Left ventricle myocardium inferior (tissue), 1 donor: ENCODE results near the gene PRODH. TPM values are rescaled to one million over a fixed set of nuclear protein-coding genes. Genes with fewer than 3 reads are reported as not detected.
"Not testable (repeated sequence)": the region's sequence is repeated elsewhere in the genome, so short reads cannot be mapped to it uniquely, and the experiment has no call there.

Source experiments
- DNase-seq: peaks from one replicate; pipeline ENCODE4 v3.0.0-alpha.2; 2020
- H3K27ac ChIP-seq: fragments of 200-600 bp; replicated peaks from 2 replicates; pipeline ENCODE4 v1.8.0; 2021
- H3K27me3 ChIP-seq: fragments of 200-600 bp; 2 replicates; pipeline ENCODE4 v1.8.0; 2021; ENCODE audit warnings: low read depth
- H3K36me3 ChIP-seq: fragments of 200-600 bp; 2 replicates; pipeline ENCODE4 v1.8.0; 2021
- H3K4me1 ChIP-seq: fragments of 200-600 bp; 2 replicates; pipeline ENCODE4 v1.8.0; 2021
- H3K4me3 ChIP-seq: fragments of 200-600 bp; 2 replicates; pipeline ENCODE4 v1.8.0; 2021; ENCODE audit warnings: mild to moderate bottlenecking, moderate library complexity
- H3K9me3 ChIP-seq: fragments of 200-600 bp; replicated peaks from 2 replicates; pipeline ENCODE4 v1.8.0; 2021
- CTCF ChIP-seq: fragments of 200-600 bp; IDR thresholded peaks from 2 replicates; pipeline ENCODE4 v1.8.0; 2021; ENCODE audit warnings: antibody characterized with exemption, mild to moderate bottlenecking, borderline replicate concordance
- intact Hi-C: fragments of 100-400 bp; cut with micrococcal nuclease; formaldehyde crosslinking; loops from one replicate; pipeline ENCODE4 v1.11.0; 2022
- total RNA-seq: library from RNA; stranded (reverse); fragmentation: NEBNext Ultra II Directional; extraction: Animal tissue kit (Norgen Biotek cat#: 25700); gene quantifications from one replicate; pipeline ENCODE4 v1.2.1, GENCODE V29; 2021
- donor health status: DM: no; HTN: yes; CAD: no; lungs with severe emphysema.

The PRODH gene
- total RNA-seq, 1 donor from 2014 or later = 13.3 TPM

- H3K27me3 ChIP-seq, H3K36me3 ChIP-seq, H3K9me3 ChIP-seq, H3K27ac ChIP-seq, intact Hi-C loops, DNase-seq, H3K4me1 ChIP-seq, H3K4me3 ChIP-seq: not testable (repeated sequence)
Observed at GRCh38 chr22:18914558-18914957, 21.5 kb downstream of the PRODH start.

- H3K27ac ChIP-seq, H3K4me3 ChIP-seq, H3K36me3 ChIP-seq, H3K27me3 ChIP-seq, DNase-seq, H3K4me1 ChIP-seq, intact Hi-C loops, H3K9me3 ChIP-seq: not testable (repeated sequence)
Observed at GRCh38 chr22:18912264-18912946, 23.7 kb downstream of the PRODH start.

- H3K27me3 ChIP-seq, H3K4me3 ChIP-seq, H3K4me1 ChIP-seq, DNase-seq, H3K9me3 ChIP-seq, H3K27ac ChIP-seq, intact Hi-C loops, H3K36me3 ChIP-seq: not testable (repeated sequence)
Observed at GRCh38 chr22:18911535-18911934, 24.6 kb downstream of the PRODH start.

- intact Hi-C loops = no loop called here
- no peaks in the 10 kb centered on the region for H3K27me3 ChIP-seq
- no peak overlapping the region for H3K27ac ChIP-seq
- H3K4me1 ChIP-seq = no peaks in the 10 kb centered on the region
- H3K36me3 ChIP-seq = no peaks in the 10 kb centered on the region
- H3K9me3 ChIP-seq = no peaks in the 10 kb centered on the region
- no peak overlapping the region for H3K4me3 ChIP-seq
- DNase-seq = no peak
- no peak for TF ChIP-seq CTCF
Observed at GRCh38 chr22:18909556-18909955, 26.5 kb downstream of the PRODH start.

GRCh38 chr22:18906896-18907295, 29.2 kb downstream of the PRODH start:
- Histone ChIP-seq H3K36me3 (no peaks in the 10 kb centered on the region), H3K27ac (no peak overlapping the region), H3K9me3 (no peaks in the 10 kb centered on the region), H3K4me1 (no peaks in the 10 kb centered on the region), H3K4me3 (no peak overlapping the region), H3K27me3 (no peaks in the 10 kb centered on the region)
- TF ChIP-seq CTCF = no peak
- DNase-seq = no peak
- intact Hi-C loops = no loop called here

- H3K27ac ChIP-seq, intact Hi-C loops, H3K4me3 ChIP-seq, H3K36me3 ChIP-seq, H3K27me3 ChIP-seq, H3K4me1 ChIP-seq, H3K9me3 ChIP-seq, DNase-seq: not testable (repeated sequence)
Observed at GRCh38 chr22:18906410-18906745, 29.7 kb downstream of the PRODH start.

GRCh38 chr22:18905540-18906409, 30.3 kb downstream of the PRODH start, which contains the start of gene DGCR6:
DGCR6 (plus strand) TSS chr22:18906320; CDS start chr22:18906375, 55 bp downstream.
- TF ChIP-seq CTCF = no peak
- no peak within 1 kb of the TSS for H3K27ac ChIP-seq
- no peak for DNase-seq

GRCh38 chr22:18896037-18896657, 39.9 kb downstream of the PRODH start:
- H3K9me3 ChIP-seq, H3K36me3 ChIP-seq, intact Hi-C loops, H3K27ac ChIP-seq, H3K4me1 ChIP-seq, H3K4me3 ChIP-seq, DNase-seq, H3K27me3 ChIP-seq: not testable (repeated sequence)

More at GRCh38 chr22:18905540-18906409, 30.3 kb downstream of the PRODH start, which contains the start of gene DGCR6:
- intact Hi-C loops = no loop called here
- Histone ChIP-seq H3K27me3 (no peaks in the 10 kb centered on the region), H3K9me3 (no peaks in the 10 kb centered on the region), H3K36me3 (no peaks in the 10 kb centered on the region), H3K4me3 (no peak within 1 kb of the TSS), H3K4me1 (no peaks in the 10 kb centered on the region)

GRCh38 chr22:18893775-18894174, 42.3 kb downstream of the PRODH start:
- H3K27me3 ChIP-seq, DNase-seq, H3K36me3 ChIP-seq, H3K4me1 ChIP-seq, H3K27ac ChIP-seq, intact Hi-C loops, H3K9me3 ChIP-seq, H3K4me3 ChIP-seq: not testable (repeated sequence)

- H3K27ac ChIP-seq, DNase-seq, H3K36me3 ChIP-seq, H3K9me3 ChIP-seq, H3K4me1 ChIP-seq, intact Hi-C loops, H3K4me3 ChIP-seq, H3K27me3 ChIP-seq: not testable (repeated sequence)
Observed at GRCh38 chr22:18890510-18891192, 45.4 kb downstream of the PRODH start.
